Memory B cell (primary cell): ENCODE results near the gene MTMR3.

Experiments used
- ATAC-seq: fragments of 150-1000 bp; cut with Tn5 transposase; 2 replicates; pipeline ENCODE4 v1.10.0; 2021; ENCODE audit warnings: low read depth, mild to moderate bottlenecking, moderate library complexity
- DNase-seq, 2 donors: peaks; one replicate each; pipeline ENCODE4 v3.0.0; 2022; ENCODE audit warnings: low spot score in 2 of 2
- H3K27ac Mint-ChIP-seq: one replicate; pipeline ENCODE4 v1.8.0; 2022; ENCODE audit warnings: mild to moderate bottlenecking, moderate library complexity, mixed read lengths
- H3K27me3 Mint-ChIP-seq: one replicate; pipeline ENCODE4 v1.8.0; 2022; ENCODE audit warnings: mixed read lengths
- H3K36me3 Mint-ChIP-seq: one replicate; pipeline ENCODE4 v1.8.0; 2022; ENCODE audit warnings: mild to moderate bottlenecking, mixed read lengths
- H3K4me1 Mint-ChIP-seq: one replicate; pipeline ENCODE4 v1.8.0; 2022; ENCODE audit warnings: mixed read lengths
- H3K4me3 Mint-ChIP-seq: one replicate; pipeline ENCODE4 v1.8.0; 2022; ENCODE audit warnings: mild to moderate bottlenecking, moderate library complexity, mixed read lengths
- H3K9me3 Mint-ChIP-seq: one replicate; pipeline ENCODE4 v1.8.0; 2022; ENCODE audit warnings: mixed read lengths

The MTMR3 gene

DNA sequence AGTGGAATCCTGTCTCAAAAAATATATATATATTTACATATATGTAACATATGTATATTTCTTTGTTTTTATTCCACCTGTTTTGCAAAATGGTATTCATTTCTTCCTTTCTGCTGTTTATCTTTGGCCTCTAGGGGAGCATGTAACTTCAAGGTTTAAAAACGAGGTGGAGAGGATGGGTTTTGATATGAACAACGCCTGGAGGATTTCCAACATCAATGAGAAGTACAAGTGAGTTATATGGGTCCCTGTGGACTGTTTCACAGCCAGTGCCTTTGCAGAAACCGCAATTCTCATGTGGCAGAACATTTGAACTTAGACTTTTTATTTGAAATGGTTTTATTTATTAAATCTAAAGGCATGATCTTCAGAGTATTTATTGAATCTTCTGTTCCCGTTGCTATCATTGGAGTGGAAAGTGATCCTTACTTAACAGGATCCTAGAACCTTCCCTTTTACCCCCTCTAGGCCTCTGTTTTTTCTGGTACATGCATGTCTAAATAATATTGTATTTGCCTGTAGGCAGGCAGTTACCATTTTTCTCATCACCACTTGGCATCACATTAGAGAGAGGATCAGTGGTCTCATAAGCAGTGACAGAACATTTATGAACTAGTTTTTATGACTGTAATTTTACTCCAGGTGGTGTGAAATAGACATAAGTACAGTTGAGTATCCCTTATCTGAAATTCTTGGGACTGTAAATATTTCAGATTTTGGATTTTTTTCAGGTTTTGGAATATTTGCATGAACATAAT lies 115.8 kb downstream of the MTMR3 start:
- peaks cover 10% of the 10 kb centered on the region for H3K36me3 Mint-ChIP-seq

DNA sequence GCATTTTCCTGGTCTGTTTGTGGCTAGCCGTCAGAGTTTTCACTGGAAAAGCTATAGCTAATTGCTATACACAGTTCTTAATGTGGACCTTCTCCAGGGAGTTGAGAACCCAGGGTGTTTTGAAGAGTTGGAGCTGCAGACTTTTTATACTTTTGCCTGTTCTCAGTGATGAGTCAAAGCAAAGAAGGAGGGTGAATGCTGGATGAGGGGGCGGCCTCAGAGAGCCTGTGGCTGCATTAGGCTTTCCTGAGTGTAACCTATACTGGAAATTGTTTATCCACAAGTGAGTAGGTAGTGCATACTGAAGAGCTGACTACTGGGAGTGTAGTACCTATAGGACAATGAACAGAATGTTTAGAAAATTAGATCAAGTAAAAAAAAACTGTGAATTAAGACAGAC lies 117.6 kb downstream of the MTMR3 start:
- H3K36me3 Mint-ChIP-seq, result peaks cover 5% of the 10 kb centered on the region
- no peak for DNase-seq
- no peak overlapping the region for H3K4me3 Mint-ChIP-seq
- peak overlapping the region; percentile 70 for H3K27ac Mint-ChIP-seq
- ATAC-seq, result no peak
- H3K27me3 Mint-ChIP-seq, result no peaks in the 10 kb centered on the region
- H3K9me3 Mint-ChIP-seq, result no peaks in the 10 kb centered on the region
- H3K4me1 Mint-ChIP-seq, result no peaks in the 10 kb centered on the region

More for the DNA sequence above, 115.8 kb downstream of the MTMR3 start:
- no peak overlapping the region for H3K4me3 Mint-ChIP-seq
- H3K9me3 Mint-ChIP-seq, result no peaks in the 10 kb centered on the region
- no peaks in the 10 kb centered on the region for H3K4me1 Mint-ChIP-seq
- no peaks in the 10 kb centered on the region for H3K27me3 Mint-ChIP-seq
- ATAC-seq (no peak), DNase-seq (no peak)
- no peak overlapping the region for H3K27ac Mint-ChIP-seq

DNA sequence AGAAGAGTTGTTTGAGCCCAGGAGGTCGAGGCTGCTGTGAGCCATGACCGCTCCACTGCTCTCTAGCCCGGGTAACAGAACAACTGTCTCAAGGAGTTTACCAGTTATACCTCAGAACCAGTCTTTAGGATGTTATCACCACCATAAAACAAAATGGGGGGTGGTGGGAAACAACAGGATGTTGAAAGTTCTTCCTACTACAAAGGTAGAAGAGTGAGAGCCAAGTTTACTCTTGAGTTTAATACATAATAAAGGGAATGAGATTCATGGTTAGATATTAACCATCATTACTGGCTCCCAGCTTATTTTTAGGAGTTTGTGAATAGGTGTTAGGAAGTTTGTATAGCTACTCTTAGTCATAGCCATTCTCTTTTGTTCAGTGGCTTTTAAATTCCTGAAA lies 118.5 kb downstream of the MTMR3 start:
- no peak for ATAC-seq

DNA sequence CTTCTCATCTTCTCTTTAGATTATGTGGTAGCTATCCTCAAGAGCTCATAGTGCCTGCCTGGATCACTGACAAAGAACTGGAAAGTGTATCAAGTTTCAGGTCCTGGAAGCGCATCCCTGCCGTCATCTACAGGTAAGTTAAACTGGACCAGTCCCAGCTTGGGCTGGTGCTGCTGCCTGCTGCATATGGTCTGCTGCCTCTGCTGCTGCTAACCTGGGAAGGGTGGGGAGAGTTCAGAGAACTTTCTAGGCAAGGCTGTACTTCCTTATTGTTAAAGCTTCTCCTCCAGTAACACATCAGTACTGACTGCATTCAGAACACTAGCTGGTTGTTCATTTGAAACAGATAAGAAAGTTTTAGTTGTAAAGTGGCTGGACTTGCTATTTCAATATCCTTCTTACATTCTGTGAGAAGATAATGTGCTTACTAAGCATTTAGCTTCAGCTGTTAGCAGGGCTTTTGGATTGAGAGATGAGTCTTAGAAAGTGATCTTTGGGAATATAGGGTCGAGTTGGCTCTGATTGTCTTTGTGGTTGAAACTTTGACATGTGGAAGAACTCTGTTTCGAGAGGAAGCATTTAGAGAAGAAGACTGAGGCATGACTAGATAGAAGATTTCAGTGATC lies 120.0 kb downstream of the MTMR3 start:
- H3K9me3 Mint-ChIP-seq, result no peaks in the 10 kb centered on the region
- ATAC-seq (no peak), DNase-seq (no peak)
- no peaks in the 10 kb centered on the region for H3K27me3 Mint-ChIP-seq
- peak overlapping the region; percentile 60 for H3K27ac Mint-ChIP-seq
- H3K4me3 Mint-ChIP-seq, result no peak overlapping the region
- peaks cover 5% of the 10 kb centered on the region for H3K36me3 Mint-ChIP-seq
- no peaks in the 10 kb centered on the region for H3K4me1 Mint-ChIP-seq

More for the DNA sequence above, 118.5 kb downstream of the MTMR3 start:
- Mint-ChIP-seq H3K27me3 (no peaks in the 10 kb centered on the region), H3K4me3 (no peak overlapping the region), H3K36me3 (peaks cover 5% of the 10 kb centered on the region), H3K27ac (peak overlapping the region; percentile 31), H3K4me1 (no peaks in the 10 kb centered on the region), H3K9me3 (no peaks in the 10 kb centered on the region)
- no peak for DNase-seq

DNA sequence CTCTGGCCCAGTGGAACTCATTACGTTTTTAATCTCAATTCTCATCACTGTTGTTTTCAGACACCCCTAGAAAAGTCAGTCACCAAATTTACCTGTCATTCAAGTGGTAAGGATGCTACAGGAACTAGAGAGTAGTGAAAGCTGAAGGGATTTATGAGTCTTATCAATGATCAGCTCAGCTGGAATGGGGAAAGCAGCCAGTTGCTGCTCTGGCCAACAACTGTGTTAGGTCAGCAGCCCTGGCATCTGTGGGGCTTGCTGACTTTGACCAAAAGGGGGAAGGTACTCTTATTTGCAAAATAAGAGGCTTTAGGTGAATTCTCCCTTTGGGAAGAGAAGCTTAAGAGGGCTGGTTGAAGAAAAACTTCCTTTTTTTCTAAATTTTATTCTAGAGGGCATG lies 121.1 kb downstream of the MTMR3 start:
- peak overlapping the region; percentile 60 for H3K27ac Mint-ChIP-seq
- H3K4me1 Mint-ChIP-seq, result no peaks in the 10 kb centered on the region
- no peak overlapping the region for H3K4me3 Mint-ChIP-seq
- no peaks in the 10 kb centered on the region for H3K27me3 Mint-ChIP-seq
- H3K36me3 Mint-ChIP-seq, result peaks cover 6% of the 10 kb centered on the region
- ATAC-seq (no peak), DNase-seq (no peak)
- H3K9me3 Mint-ChIP-seq, result no peaks in the 10 kb centered on the region

DNA sequence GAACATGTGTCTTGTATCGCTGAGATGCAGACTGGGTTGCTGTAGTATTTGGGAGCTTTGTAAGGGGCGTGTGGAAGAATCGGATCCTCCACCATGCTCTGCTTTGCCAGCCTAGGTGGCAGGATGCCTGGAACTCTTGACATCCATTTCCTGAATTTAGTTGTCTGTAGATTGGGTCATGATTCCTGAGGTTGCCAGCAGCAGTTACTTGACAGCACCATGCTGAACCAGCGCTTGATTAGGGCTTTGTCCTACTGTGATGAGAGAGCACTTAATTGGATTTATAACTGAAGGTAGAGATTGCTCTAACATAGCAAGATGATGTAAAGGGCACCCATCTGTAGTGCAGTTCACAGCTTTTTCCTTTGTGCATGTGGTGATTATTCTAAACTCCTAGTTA lies 121.7 kb downstream of the MTMR3 start:
- ATAC-seq (no peak), DNase-seq (no peak)
- Mint-ChIP-seq H3K4me3 (no peak overlapping the region), H3K27me3 (no peaks in the 10 kb centered on the region), H3K4me1 (no peaks in the 10 kb centered on the region), H3K9me3 (no peaks in the 10 kb centered on the region), H3K36me3 (peaks cover 6% of the 10 kb centered on the region), H3K27ac (no peak overlapping the region)

DNA sequence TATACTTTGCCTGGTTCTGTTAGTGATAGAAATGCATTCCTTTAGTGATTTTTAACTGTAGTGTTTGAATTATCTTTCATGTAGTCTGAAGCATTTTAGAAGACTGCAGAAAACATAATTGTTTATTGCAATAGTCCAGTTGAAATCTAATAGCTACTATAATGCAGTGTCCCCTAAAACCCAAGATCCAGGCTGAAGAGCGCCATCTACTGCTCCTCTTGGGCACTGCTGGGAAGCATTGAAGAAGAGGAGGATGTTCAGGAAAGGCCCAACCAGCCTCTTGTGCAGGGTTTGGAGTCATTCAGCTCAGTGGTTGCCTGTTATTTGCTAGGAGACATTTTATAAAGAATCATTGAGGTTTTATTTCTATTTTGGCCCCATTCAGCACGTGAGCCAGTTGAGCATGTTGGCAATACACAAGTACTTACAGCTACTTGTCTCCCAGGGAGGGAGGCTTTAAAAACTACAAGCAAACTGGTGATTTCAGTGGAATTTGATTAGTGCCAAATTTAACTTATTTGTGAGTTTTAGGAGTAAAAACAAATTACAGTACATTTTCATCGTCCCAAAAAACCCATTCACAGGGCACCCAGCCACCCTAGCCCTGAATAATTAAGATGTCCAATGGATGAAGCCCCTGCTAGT lies 122.4 kb downstream of the MTMR3 start:
- no peaks in the 10 kb centered on the region for H3K4me1 Mint-ChIP-seq
- no peaks in the 10 kb centered on the region for H3K27me3 Mint-ChIP-seq
- H3K4me3 Mint-ChIP-seq, result no peak overlapping the region
- DNase-seq (peak; percentile 60 to 63), ATAC-seq (peak; percentile 65)
- no peak overlapping the region for H3K27ac Mint-ChIP-seq
- H3K9me3 Mint-ChIP-seq, result no peaks in the 10 kb centered on the region
- H3K36me3 Mint-ChIP-seq, result peaks cover 8% of the 10 kb centered on the region

DNA sequence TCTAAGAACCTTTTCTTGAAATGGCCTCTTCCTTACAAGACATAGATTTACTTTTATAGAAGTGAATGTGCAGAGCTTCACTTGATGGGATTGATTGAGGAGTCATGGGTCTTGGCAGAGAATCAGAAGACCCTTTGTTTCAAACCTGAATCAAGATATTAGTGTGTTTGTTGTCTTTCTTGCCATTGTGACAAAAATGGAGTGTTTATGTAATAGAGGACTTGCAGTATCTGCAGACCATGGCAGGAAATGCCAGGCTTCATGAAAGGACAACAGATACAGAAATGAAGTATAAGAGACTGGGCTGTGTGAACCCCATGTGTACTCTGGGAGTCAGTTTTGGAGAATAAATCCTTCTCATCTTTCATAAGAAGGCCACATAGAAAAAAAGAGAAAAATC lies 124.4 kb downstream of the MTMR3 start:
- no peak for ATAC-seq
- Mint-ChIP-seq H3K4me3 (no peak overlapping the region), H3K27ac (no peak overlapping the region), H3K9me3 (no peaks in the 10 kb centered on the region), H3K4me1 (no peaks in the 10 kb centered on the region), H3K27me3 (no peaks in the 10 kb centered on the region), H3K36me3 (peaks cover 11% of the 10 kb centered on the region)
- DNase-seq, result no peak

DNA sequence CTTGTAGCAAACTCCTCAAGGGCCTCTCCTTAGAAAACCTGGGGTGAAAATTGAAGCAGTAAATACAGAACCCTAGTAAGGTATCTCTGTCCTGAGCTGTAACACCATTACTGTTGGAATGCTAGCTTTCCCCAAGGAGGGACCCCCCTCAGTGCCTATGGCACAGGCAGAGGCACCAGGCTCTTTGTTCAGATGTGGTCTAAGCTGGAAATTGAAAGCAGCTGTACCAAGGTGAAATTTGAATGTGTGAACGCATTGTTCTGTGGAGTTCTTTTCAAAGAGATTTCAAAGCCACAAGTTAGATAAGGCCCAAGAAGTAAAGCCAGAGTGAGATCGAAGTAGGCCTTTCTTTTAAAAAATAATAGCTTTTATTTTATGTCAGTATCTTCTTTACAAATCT lies 125.4 kb downstream of the MTMR3 start:
- Mint-ChIP-seq H3K27ac (no peak overlapping the region), H3K36me3 (peaks cover 15% of the 10 kb centered on the region), H3K9me3 (no peaks in the 10 kb centered on the region), H3K4me1 (no peaks in the 10 kb centered on the region), H3K4me3 (no peak overlapping the region), H3K27me3 (no peaks in the 10 kb centered on the region)
- ATAC-seq, result no peak
- DNase-seq, result no peak

DNA sequence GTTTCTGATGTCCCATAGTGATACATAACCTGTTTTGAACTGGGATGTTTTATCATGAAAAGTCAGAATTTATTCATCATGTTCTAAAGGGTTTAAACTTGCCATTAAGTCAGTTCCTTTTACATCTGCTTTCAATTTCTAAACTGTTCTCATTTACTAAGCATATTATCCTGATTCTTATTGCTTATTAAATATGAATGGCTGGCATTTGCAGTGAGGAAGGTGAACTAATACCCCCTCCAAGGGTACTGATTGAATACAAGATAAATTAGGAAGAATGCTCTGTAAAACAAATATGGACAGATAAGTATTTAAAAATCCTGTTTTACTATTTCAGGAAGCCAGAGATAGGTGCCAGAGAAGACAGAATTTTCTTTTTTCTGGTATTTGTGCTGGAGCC lies 126.5 kb downstream of the MTMR3 start:
- DNase-seq (no peak), ATAC-seq (no peak)
- no peaks in the 10 kb centered on the region for H3K4me1 Mint-ChIP-seq
- H3K36me3 Mint-ChIP-seq, result peaks cover 22% of the 10 kb centered on the region
- H3K27me3 Mint-ChIP-seq, result no peaks in the 10 kb centered on the region
- no peaks in the 10 kb centered on the region for H3K9me3 Mint-ChIP-seq
- no peak overlapping the region for H3K4me3 Mint-ChIP-seq
- H3K27ac Mint-ChIP-seq, result no peak overlapping the region

DNA sequence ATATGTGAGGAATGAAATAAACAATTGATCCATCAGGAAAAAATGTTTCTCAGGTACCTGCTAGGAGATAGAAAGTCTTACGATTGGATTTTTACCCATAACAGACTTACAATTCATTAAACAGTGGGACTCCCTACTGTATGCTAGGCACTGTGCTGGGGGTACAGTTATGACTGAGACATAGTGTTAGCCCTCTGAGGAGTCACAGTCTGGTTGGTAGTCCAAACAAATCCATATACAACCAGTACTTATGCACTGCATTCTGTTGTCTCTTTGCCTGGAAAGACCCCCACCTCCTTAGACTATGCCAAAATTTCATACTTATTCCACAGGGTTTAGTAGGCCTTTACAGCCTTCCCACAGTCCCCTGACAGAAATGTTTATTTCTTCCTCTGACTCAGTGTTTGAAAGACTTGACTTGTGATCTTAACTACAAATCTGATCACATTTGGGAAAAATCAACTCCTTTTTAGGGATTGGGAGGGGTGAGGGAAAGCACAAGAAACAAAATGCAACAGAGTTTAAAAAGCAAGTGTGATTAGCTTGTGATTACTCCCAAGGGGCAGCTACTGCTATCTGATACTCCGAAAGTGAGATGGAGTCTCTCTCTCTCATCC lies 127.9 kb downstream of the MTMR3 start:
- ATAC-seq (no peak), DNase-seq (no peak)
- Mint-ChIP-seq H3K36me3 (peaks cover 32% of the 10 kb centered on the region), H3K27me3 (no peaks in the 10 kb centered on the region), H3K4me1 (no peaks in the 10 kb centered on the region), H3K9me3 (no peaks in the 10 kb centered on the region), H3K4me3 (no peak overlapping the region), H3K27ac (no peak overlapping the region)

DNA sequence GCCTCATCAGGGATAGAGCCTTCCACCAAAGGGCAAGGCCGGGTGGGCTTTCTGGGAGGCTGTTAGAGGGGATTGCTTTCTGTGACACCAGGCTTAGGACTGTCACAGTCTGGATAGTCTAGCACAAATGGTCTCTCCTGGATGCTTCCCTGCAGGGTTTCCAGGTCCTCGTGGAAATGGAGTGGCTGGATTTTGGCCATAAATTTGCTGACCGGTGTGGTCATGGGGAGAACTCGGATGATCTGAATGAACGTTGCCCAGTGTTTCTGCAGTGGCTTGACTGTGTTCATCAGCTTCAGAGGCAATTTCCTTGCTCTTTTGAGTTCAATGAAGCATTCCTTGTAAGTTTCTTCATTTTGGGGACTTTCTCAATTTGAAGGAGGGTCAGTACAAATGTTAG lies 130.2 kb downstream of the MTMR3 start:
- Mint-ChIP-seq H3K27ac (no peak overlapping the region), H3K36me3 (peaks cover 45% of the 10 kb centered on the region), H3K4me1 (no peaks in the 10 kb centered on the region), H3K9me3 (no peaks in the 10 kb centered on the region), H3K27me3 (no peaks in the 10 kb centered on the region), H3K4me3 (no peak overlapping the region)
- DNase-seq (no peak), ATAC-seq (no peak)

DNA sequence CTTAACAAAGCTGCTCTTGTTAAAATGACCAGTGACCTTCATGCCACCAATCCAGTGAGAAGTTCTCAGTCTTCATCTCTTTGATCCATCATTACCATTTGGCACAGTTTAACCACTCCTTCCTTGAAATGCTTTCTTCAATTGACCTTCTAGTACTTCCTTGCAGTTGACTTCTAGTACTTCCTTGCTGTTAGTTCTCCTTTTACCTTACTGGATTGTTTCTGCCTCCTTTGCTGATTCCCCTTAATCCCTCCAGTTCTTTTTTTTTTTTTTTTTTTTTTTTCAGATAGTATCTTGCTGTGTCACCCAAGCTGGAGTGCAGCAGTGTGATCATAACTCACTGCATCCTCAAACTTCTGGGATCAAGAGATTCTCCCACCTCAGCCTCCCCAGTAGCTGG lies 131.3 kb downstream of the MTMR3 start:
- no peaks in the 10 kb centered on the region for H3K9me3 Mint-ChIP-seq
- no peak overlapping the region for H3K27ac Mint-ChIP-seq
- no peak overlapping the region for H3K4me3 Mint-ChIP-seq
- no peaks in the 10 kb centered on the region for H3K27me3 Mint-ChIP-seq
- no peak for DNase-seq
- no peaks in the 10 kb centered on the region for H3K4me1 Mint-ChIP-seq
- H3K36me3 Mint-ChIP-seq, result peaks cover 44% of the 10 kb centered on the region
- ATAC-seq, result no peak

DNA sequence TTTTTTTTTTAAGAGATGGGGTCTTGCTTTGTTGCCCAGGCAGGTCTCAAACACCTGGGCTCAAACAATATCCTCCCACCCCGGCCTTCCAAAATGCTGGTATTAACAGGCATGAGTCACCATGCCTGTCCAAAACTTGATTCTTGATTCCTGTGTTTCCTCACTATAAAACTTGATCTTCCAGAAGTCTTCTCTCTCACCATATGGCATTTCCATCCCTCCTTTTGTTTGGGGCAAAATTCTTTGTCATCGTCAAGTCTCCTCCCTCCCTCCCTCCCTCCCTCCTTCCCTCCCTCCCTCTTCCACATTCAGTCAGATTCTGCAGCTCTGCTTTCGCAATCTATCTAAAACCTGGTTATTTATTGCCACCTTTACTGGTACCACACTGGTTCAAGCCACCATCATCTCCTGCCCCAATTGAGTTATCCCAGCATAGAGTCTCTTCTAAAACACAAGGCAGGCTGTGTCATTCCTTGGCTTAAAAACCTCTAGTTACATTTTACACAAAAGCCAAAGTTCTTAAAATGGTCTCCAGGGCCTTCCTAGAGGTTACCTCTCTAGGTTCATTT lies 132.3 kb downstream of the MTMR3 start:
- Mint-ChIP-seq H3K4me1 (no peaks in the 10 kb centered on the region), H3K36me3 (peaks cover 49% of the 10 kb centered on the region), H3K27me3 (no peaks in the 10 kb centered on the region), H3K4me3 (no peak overlapping the region), H3K27ac (no peak overlapping the region), H3K9me3 (no peaks in the 10 kb centered on the region)
- ATAC-seq (no peak), DNase-seq (no peak)
